Right lung (tissue), 5 donors: ENCODE measurements around the gene TSPAN4. TPM values are rescaled to one million over a fixed set of nuclear protein-coding genes. Genes with fewer than 3 reads are reported as not detected.

Experiments used
- DNase-seq, 2 donors: peaks; one replicate each; pipeline ENCODE4 v3.0.0-alpha.2; 2013
- polyA plus RNA-seq, 5 donors: library from polyadenylated mRNA; unstranded; fragments of 120-200 nt; gene quantifications; one replicate each; pipeline versions ENCODE4 v1.2.1 to v1.2.3, GENCODE V29; 2013; ENCODE audit warnings: inconsistent platforms in 1 of 5, low replicate concordance in 1 of 5; ENCODE audit not compliant: insufficient read length in 5 of 5, insufficient read depth in 1 of 5

Gene TSPAN4
- polyA plus RNA-seq, 5 donors, result 42.4 to 94.6 (median 63.9) TPM

- no peak for DNase-seq
Measured at GRCh38 chr11:820655-821511, 21.8 kb upstream of the TSPAN4 start.

GRCh38 chr11:821512-822371, 20.9 kb upstream of the TSPAN4 start:
- no peak for DNase-seq

- no peak for DNase-seq
Measured at GRCh38 chr11:823441-824291, 19.0 kb upstream of the TSPAN4 start.

- DNase-seq, result no peak
Measured at GRCh38 chr11:824292-824880, 18.3 kb upstream of the TSPAN4 start.

- DNase-seq, result no peak
Measured at GRCh38 chr11:824942-825341, 17.7 kb upstream of the TSPAN4 start.

- DNase-seq, result no peak
Measured at GRCh38 chr11:825366-826226, 17.1 kb upstream of the TSPAN4 start.

GRCh38 chr11:826227-826621, 16.4 kb upstream of the TSPAN4 start:
- DNase-seq, result no peak

- DNase-seq, result no peak
Measured at GRCh38 chr11:826836-827145, 15.9 kb upstream of the TSPAN4 start.

- no peak for DNase-seq
Measured at GRCh38 chr11:827146-827896, 15.3 kb upstream of the TSPAN4 start.

- no peak for DNase-seq
Measured at GRCh38 chr11:827897-828192, 14.8 kb upstream of the TSPAN4 start, which contains the start of gene CRACR2B. CRACR2B (plus strand) TSS chr11:827919; CDS start chr11:828608, 689 bp downstream.

- no peak for DNase-seq
Measured at GRCh38 chr11:828506-829175, 14.0 kb upstream of the TSPAN4 start.

- no peak for DNase-seq
Measured at GRCh38 chr11:829176-829846, 13.3 kb upstream of the TSPAN4 start.

- DNase-seq, result no peak
Measured at GRCh38 chr11:829847-830294, 12.8 kb upstream of the TSPAN4 start.

- no peak for DNase-seq
Measured at GRCh38 chr11:830295-831117, 12.1 kb upstream of the TSPAN4 start.

GRCh38 chr11:831118-831864, 11.4 kb upstream of the TSPAN4 start:
- DNase-seq, result no peak

GRCh38 chr11:831961-832528, 10.6 kb upstream of the TSPAN4 start:
- DNase-seq, result no peak
